BE2C (cell line): ENCODE data around the gene GLCE.
"Not testable (repeated sequence)": the region's sequence is repeated elsewhere in the genome, so short reads cannot be mapped to it uniquely, and the experiment has no call there.

ENCODE experiments used
- DNase-seq: peaks from one replicate; pipeline ENCODE4 v3.0.0-alpha.2; 2020
- H3K27me3 ChIP-seq: fragments of 250-450 bp; sonication (Bioruptor Pico); 2 replicates; pipeline ENCODE4 v1.5.1; 2020; ENCODE audit warnings: mild to moderate bottlenecking
- H3K36me3 ChIP-seq: fragments of 250-450 bp; sonication (Bioruptor Pico); 2 replicates; pipeline ENCODE4 v1.5.1; 2020; ENCODE audit warnings: mild to moderate bottlenecking
- H3K4me1 ChIP-seq: fragments of 250-450 bp; sonication (Bioruptor Pico); 2 replicates; pipeline ENCODE4 v1.5.1; 2020
- H3K4me3 ChIP-seq: 2 replicates; pipeline ENCODE4 v1.5.1; 2011; ENCODE audit warnings: low read depth, low read length
- H3K9me3 ChIP-seq: fragments of 250-450 bp; sonication (Bioruptor Pico); 2 replicates; pipeline ENCODE4 v1.5.1; 2020
- CTCF ChIP-seq: IDR thresholded peaks from 2 replicates; pipeline ENCODE4 v1.5.1; 2012; ENCODE audit warnings: mild to moderate bottlenecking, low read depth, low read length

The GLCE gene

GRCh38 chr15:69153046-69153445 lies 7.4 kb upstream of the GLCE start:
- Histone ChIP-seq H3K4me3 (no peak overlapping the region), H3K4me1 (no peaks in the 10 kb centered on the region), H3K9me3 (no peaks in the 10 kb centered on the region), H3K36me3 (no peaks in the 10 kb centered on the region), H3K27me3 (no peaks in the 10 kb centered on the region)
- DNase-seq: no peak
- no peak for TF ChIP-seq CTCF

- DNase-seq, H3K4me3 ChIP-seq, H3K27me3 ChIP-seq, H3K4me1 ChIP-seq, H3K9me3 ChIP-seq, H3K36me3 ChIP-seq: not testable (repeated sequence)
Observed at GRCh38 chr15:69153587-69153986, 6.8 kb upstream of the GLCE start.

- no peaks in the 10 kb centered on the region for H3K9me3 ChIP-seq
- DNase-seq: no peak
- no peak for TF ChIP-seq CTCF
- H3K4me3 ChIP-seq: no peak overlapping the region
- no peaks in the 10 kb centered on the region for H3K4me1 ChIP-seq
- H3K36me3 ChIP-seq: no peaks in the 10 kb centered on the region
- no peaks in the 10 kb centered on the region for H3K27me3 ChIP-seq
Observed at GRCh38 chr15:69154078-69154477, 6.4 kb upstream of the GLCE start.

GRCh38 chr15:69154684-69155083 lies 5.8 kb upstream of the GLCE start:
- no peaks in the 10 kb centered on the region for H3K27me3 ChIP-seq
- DNase-seq: no peak
- TF ChIP-seq CTCF: no peak
- no peaks in the 10 kb centered on the region for H3K4me1 ChIP-seq
- no peaks in the 10 kb centered on the region for H3K36me3 ChIP-seq
- H3K9me3 ChIP-seq: no peaks in the 10 kb centered on the region
- H3K4me3 ChIP-seq: no peak overlapping the region

- Histone ChIP-seq H3K4me1 (no peaks in the 10 kb centered on the region), H3K27me3 (no peaks in the 10 kb centered on the region), H3K4me3 (no peak overlapping the region), H3K36me3 (no peaks in the 10 kb centered on the region), H3K9me3 (no peaks in the 10 kb centered on the region)
- no peak for DNase-seq
- no peak for TF ChIP-seq CTCF
Observed at GRCh38 chr15:69156736-69157381, 3.6 kb upstream of the GLCE start.

GRCh38 chr15:69158201-69158842 lies 2.1 kb upstream of the GLCE start:
- H3K27me3 ChIP-seq: no peaks in the 10 kb centered on the region
- H3K9me3 ChIP-seq: no peaks in the 10 kb centered on the region
- TF ChIP-seq CTCF: no peak
- H3K36me3 ChIP-seq: no peaks in the 10 kb centered on the region
- no peak for DNase-seq
- H3K4me1 ChIP-seq: no peaks in the 10 kb centered on the region
- H3K4me3 ChIP-seq: no peak overlapping the region
